ENCODE data around the gene TIMP3.

TIMP3 gene

GRCh38 chr22:32887324-32887980, 85.9 kb downstream of the TIMP3 start:
- no peak for TF ChIP-seq CTCF (IDR thresholded peaks at IDR 0.05; ENCODE audit: low read depth, low read length)
- no peak overlapping the region for H3K4me3 ChIP-seq (ENCODE audit: low read depth, low read length)

GRCh38 chr22:32888976-32889375, 87.5 kb downstream of the TIMP3 start:
- no peak overlapping the region for H3K4me3 ChIP-seq (ENCODE audit: low read depth, low read length)
- TF ChIP-seq CTCF (IDR thresholded peaks at IDR 0.05; ENCODE audit: low read depth, low read length), result no peak

- H3K4me3 ChIP-seq (ENCODE audit: low read depth, low read length), result no peak overlapping the region
- TF ChIP-seq CTCF (IDR thresholded peaks at IDR 0.05; ENCODE audit: low read depth, low read length), result no peak
Observed at GRCh38 chr22:32896891-32897290, 95.4 kb downstream of the TIMP3 start.

- TF ChIP-seq CTCF (IDR thresholded peaks at IDR 0.05; ENCODE audit: low read depth, low read length), result no peak
- H3K4me3 ChIP-seq (ENCODE audit: low read depth, low read length), result no peak overlapping the region
Observed at GRCh38 chr22:32897400-32897799, 95.9 kb downstream of the TIMP3 start.

- H3K4me3 ChIP-seq (ENCODE audit: low read depth, low read length), result no peak overlapping the region
- TF ChIP-seq CTCF (IDR thresholded peaks at IDR 0.05; ENCODE audit: low read depth, low read length), result no peak
Observed at GRCh38 chr22:32900886-32901635, 99.6 kb downstream of the TIMP3 start.

- no peak overlapping the region for H3K4me3 ChIP-seq (ENCODE audit: low read depth, low read length)
- TF ChIP-seq CTCF (IDR thresholded peaks at IDR 0.05; ENCODE audit: low read depth, low read length), result no peak
Observed at GRCh38 chr22:32901925-32902324, 100.4 kb downstream of the TIMP3 start.

- H3K4me3 ChIP-seq (ENCODE audit: low read depth, low read length), result no peak overlapping the region
- no peak for TF ChIP-seq CTCF (IDR thresholded peaks at IDR 0.05; ENCODE audit: low read depth, low read length)
Observed at GRCh38 chr22:32903507-32903906, 102.0 kb downstream of the TIMP3 start.
